OCI-LY1 (cell line): ENCODE results near the gene ALCAM.

ENCODE experiments used
- CTCF ChIP-seq: fragments of 200-600 bp; sonication (generic), shearing (Covaris generic); IDR thresholded peaks from 2 replicates; pipeline ENCODE4 v1.5.1; 2017; ENCODE audit warnings: mild to moderate bottlenecking, antibody characterized with exemption, low read length, moderate library complexity, mixed read lengths
- EZH2 ChIP-seq: fragments of 200-600 bp; sonication (generic), shearing (Covaris generic); IDR thresholded peaks from 2 replicates; pipeline ENCODE4 v1.8.0; 2017; ENCODE audit warnings: borderline replicate concordance, mixed run types, mild to moderate bottlenecking, antibody characterized with exemption, low read length, moderate library complexity, mixed read lengths

GRCh38 chr3:105398437-105398836, 31.7 kb downstream of the ALCAM start:
- TF ChIP-seq CTCF (no peak), EZH2 (no peak)
